Measurements from ENCODE around the gene C5orf63.

DNA sequence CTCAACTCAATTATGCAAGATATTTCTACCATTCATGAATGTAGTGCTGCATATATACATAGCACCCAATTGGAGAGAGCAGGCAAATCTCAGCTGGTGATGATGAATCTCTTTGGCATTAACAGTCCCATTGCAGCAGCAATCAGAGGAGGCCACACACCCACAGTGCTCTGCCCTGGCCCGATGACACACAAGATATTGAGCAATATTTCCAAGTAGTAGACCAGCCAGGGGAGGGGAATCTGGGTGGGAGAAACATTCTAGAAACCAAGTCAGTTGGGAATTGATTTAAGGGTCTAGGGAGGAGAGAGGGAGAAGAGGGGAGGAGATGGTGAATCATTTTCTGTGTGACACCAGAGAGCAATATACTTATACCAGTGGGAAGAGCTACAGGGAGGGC lies 14.9 kb upstream of the C5orf63 start:
- no peak for TF ChIP-seq POU2F2 (IDR thresholded peaks at IDR 0.05; ENCODE audit: low read depth, low read length)
- no peak for TF ChIP-seq SPI1 (IDR thresholded peaks at IDR 0.05; ENCODE audit: low read depth, low read length)

Measured in GM12891 (cell line).